Posterior cingulate gyrus (tissue), 11 donors: Measurements from ENCODE around the gene MCUB.
"Not testable (repeated sequence)": the region's sequence is repeated elsewhere in the genome, so short reads cannot be mapped to it uniquely, and the experiment has no call there.

Source experiments
- DNase-seq, 10 donors: peaks; one replicate each; pipeline versions ENCODE4 v3.0.0 to v3.0.0-alpha.2; 2020 to 2021; ENCODE audit warnings: mixed read lengths in 3 of 10
- intact Hi-C: fragments of 100-400 bp; cut with DNase I; formaldehyde crosslinking; loops from one replicate; pipeline ENCODE4 v1.15.1; 2023

Gene MCUB

GRCh38 chr4:109559983-109560686 lies at the start of gene MCUB:
Gene MCUB (plus strand): TSS chr4:109560246. CDS start chr4:109560338, 92 bp downstream.
- peak; percentile 49 to 95 (median 68) for DNase-seq
- intact Hi-C loops, result loop anchor here (2.0 kb wide), 1 partner anchor 127 kb away; the partner anchor contains the start of gene SEC24B

GRCh38 chr4:109510687-109511086 lies 49.4 kb upstream of the MCUB start:
- no peak for DNase-seq
- intact Hi-C loops, result no loop called here

- intact Hi-C loops, result no loop called here
- no peak for DNase-seq
Measured at GRCh38 chr4:109511414-109511813, 48.6 kb upstream of the MCUB start.

GRCh38 chr4:109513368-109513767 lies 46.7 kb upstream of the MCUB start:
- intact Hi-C loops, DNase-seq: not testable (repeated sequence)

- intact Hi-C loops, result no loop called here
- no peak for DNase-seq
Measured at GRCh38 chr4:109532182-109532581, 27.9 kb upstream of the MCUB start.

- intact Hi-C loops, result no loop called here
- no peak for DNase-seq
Measured at GRCh38 chr4:109545401-109545800, 14.6 kb upstream of the MCUB start.

- intact Hi-C loops, result no loop called here
- no peak for DNase-seq
Measured at GRCh38 chr4:109547394-109547793, 12.7 kb upstream of the MCUB start.

- intact Hi-C loops, result no loop called here
Measured at GRCh38 chr4:109548655-109549054, 11.4 kb upstream of the MCUB start.

GRCh38 chr4:109552237-109552636 lies 7.8 kb upstream of the MCUB start:
- intact Hi-C loops, result no loop called here
- no peak for DNase-seq

More at GRCh38 chr4:109548655-109549054, 11.4 kb upstream of the MCUB start:
- DNase-seq, result no peak

- no peak for DNase-seq
- intact Hi-C loops, result no loop called here
Measured at GRCh38 chr4:109553130-109553529, 6.9 kb upstream of the MCUB start.

GRCh38 chr4:109554971-109555370 lies 5.1 kb upstream of the MCUB start:
- no peak for DNase-seq
- intact Hi-C loops, result no loop called here

GRCh38 chr4:109557433-109557832 lies 2.6 kb upstream of the MCUB start:
- intact Hi-C loops, result no loop called here
- DNase-seq, result peak in 1 of 10 donors; percentile 75

- DNase-seq, intact Hi-C loops: not testable (repeated sequence)
Measured at GRCh38 chr4:109558095-109558494, 2.0 kb upstream of the MCUB start.

- intact Hi-C loops, result no loop called here
- peak in 2 of 10 donors; percentile 3 to 83 for DNase-seq
Measured at GRCh38 chr4:109559625-109559982, 442 bp upstream of the MCUB start.

- intact Hi-C loops, result loop anchor here (2.0 kb wide), 1 partner anchor 128 kb away; the partner anchor contains the start of gene SEC24B
- peak in 6 of 10 donors; percentile 11 to 88 (median 25) for DNase-seq
Measured at GRCh38 chr4:109560687-109561461, 828 bp downstream of the MCUB start.

GRCh38 chr4:109562457-109563239 lies 2.6 kb downstream of the MCUB start:
- intact Hi-C loops, result no loop called here
- no peak for DNase-seq

GRCh38 chr4:109571494-109571893 lies 11.4 kb downstream of the MCUB start:
- intact Hi-C loops, result no loop called here

GRCh38 chr4:109572154-109572553 lies 12.1 kb downstream of the MCUB start:
- DNase-seq, result no peak
- intact Hi-C loops, result no loop called here

More at GRCh38 chr4:109571494-109571893, 11.4 kb downstream of the MCUB start:
- no peak for DNase-seq

GRCh38 chr4:109574443-109574850 lies 14.4 kb downstream of the MCUB start:
- no peak for DNase-seq
- intact Hi-C loops, result no loop called here

GRCh38 chr4:109574931-109575804 lies 15.1 kb downstream of the MCUB start:
- intact Hi-C loops, result no loop called here
- DNase-seq, result no peak
